Measurements from ENCODE around the gene HLF.

DNA sequence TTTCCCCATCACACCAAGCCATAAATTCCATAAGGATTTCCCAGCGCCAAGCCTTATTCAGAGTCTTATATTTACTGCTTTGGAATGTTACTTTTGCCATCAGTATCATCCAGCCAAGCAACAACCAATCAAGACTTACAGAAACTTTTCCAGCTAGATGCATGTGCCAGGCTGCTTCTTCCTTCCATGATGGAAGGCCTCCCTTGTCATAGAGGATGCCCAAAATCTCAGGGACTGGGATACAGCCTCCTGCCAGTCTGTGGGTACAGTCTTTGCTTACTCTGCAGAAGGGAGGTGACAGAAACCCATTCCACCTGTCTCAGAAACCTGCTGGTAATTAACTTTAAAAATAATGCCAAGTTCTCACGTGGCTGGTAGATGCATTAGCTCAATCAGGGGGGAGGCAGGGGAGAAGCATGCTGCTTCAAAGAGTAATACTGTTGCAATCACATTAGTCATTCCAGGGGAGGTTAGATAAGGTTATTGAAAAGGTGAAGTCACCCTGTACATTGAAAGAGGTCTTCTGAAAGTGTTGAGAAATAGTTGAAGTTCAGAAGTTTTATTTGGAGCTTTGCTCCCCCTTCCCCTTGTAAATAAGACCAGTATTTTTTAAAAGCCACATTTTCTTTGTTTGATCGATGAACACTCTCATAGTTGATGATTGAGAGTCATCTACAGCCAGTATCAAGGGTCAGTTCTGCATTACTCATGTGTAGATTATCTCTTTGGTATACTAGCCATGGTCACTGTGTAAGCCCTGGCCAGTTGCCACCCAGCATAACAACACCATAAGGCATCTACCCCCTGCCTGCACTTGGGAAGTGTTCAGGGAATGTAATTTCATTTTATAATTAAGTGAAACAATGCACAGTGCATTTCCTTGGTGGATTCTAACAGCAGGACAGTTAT, 22.2 kb downstream of the HLF start:
- no peak for TF ChIP-seq POLR2A (IDR thresholded peaks at IDR 0.05)
- TF ChIP-seq, protein P1, sequence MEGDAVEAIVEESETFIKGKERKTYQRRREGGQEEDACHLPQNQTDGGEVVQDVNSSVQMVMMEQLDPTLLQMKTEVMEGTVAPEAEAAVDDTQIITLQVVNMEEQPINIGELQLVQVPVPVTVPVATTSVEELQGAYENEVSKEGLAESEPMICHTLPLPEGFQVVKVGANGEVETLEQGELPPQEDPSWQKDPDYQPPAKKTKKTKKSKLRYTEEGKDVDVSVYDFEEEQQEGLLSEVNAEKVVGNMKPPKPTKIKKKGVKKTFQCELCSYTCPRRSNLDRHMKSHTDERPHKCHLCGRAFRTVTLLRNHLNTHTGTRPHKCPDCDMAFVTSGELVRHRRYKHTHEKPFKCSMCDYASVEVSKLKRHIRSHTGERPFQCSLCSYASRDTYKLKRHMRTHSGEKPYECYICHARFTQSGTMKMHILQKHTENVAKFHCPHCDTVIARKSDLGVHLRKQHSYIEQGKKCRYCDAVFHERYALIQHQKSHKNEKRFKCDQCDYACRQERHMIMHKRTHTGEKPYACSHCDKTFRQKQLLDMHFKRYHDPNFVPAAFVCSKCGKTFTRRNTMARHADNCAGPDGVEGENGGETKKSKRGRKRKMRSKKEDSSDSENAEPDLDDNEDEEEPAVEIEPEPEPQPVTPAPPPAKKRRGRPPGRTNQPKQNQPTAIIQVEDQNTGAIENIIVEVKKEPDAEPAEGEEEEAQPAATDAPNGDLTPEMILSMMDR (IDR thresholded peaks at IDR 0.05): no peak
- TF ChIP-seq POLR2AphosphoS5 (IDR thresholded peaks at IDR 0.05): peak in 2 of 3 donors; percentile 46 to 57

Data from stomach (tissue), 4 donors.